ENCODE measurements around the gene TASOR2.

DNA sequence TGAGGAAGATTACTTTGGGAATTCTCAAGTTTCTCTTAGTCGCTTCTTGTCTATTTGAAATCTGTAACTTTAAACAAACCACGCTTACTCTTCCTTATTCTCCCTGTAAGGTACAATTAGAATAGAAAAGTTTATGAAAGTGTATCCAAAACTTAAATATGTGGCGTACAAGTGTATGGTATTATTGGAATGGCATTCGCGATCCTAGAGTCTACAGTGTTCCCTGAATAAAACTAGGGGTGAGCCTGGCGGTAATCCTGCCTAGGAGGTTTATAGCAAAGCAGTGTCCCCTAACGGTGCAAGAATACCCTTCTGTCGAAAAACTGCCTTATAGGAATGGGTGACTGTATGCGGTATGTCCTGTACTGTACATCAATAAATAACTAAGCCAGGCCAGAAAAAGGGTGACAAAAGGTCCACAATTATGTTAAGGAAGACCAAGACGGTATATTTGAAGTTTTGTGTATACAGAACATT, 1.2 kb downstream of the TASOR2 start:
- TF ChIP-seq POLR2A (IDR thresholded peaks at IDR 0.05): no peak
- TF ChIP-seq, protein P1, sequence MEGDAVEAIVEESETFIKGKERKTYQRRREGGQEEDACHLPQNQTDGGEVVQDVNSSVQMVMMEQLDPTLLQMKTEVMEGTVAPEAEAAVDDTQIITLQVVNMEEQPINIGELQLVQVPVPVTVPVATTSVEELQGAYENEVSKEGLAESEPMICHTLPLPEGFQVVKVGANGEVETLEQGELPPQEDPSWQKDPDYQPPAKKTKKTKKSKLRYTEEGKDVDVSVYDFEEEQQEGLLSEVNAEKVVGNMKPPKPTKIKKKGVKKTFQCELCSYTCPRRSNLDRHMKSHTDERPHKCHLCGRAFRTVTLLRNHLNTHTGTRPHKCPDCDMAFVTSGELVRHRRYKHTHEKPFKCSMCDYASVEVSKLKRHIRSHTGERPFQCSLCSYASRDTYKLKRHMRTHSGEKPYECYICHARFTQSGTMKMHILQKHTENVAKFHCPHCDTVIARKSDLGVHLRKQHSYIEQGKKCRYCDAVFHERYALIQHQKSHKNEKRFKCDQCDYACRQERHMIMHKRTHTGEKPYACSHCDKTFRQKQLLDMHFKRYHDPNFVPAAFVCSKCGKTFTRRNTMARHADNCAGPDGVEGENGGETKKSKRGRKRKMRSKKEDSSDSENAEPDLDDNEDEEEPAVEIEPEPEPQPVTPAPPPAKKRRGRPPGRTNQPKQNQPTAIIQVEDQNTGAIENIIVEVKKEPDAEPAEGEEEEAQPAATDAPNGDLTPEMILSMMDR (IDR thresholded peaks at IDR 0.05): no peak

Data from stomach (tissue), 4 donors.